IMR-90 (cell line): ENCODE measurements around the gene ALK. TPM values are rescaled to one million over a fixed set of nuclear protein-coding genes. Genes with fewer than 3 reads are reported as not detected.

Source experiments
- ATAC-seq: fragments of 200-7000 bp; cut with Tn5 transposase; 2 replicates; pipeline ENCODE4 v1.9.1; 2020; ENCODE audit warnings: low read depth, mild to moderate bottlenecking, moderate library complexity
- BruUV-seq: library from RNA; stranded (reverse); fragments of 400-500 nt; replicated peaks from 2 replicates; lab custom pipeline; 2021; lab: Mats Ljungman, UMichigan
- CTCF ChIA-PET: fragments of 300-600 bp; formaldehyde crosslinking; extraction: SDS; loops from one replicate; lab custom pipeline; 2021; ENCODE audit warnings: antibody characterized with exemption; lab: Yijun Ruan, JAX
- POLR2A ChIA-PET: fragments of 300-600 bp; sonication (Branson Sonifier 250); formaldehyde crosslinking; loops from one replicate; lab custom pipeline; 2022; ENCODE audit warnings: antibody characterized with exemption; ENCODE audit not compliant: unreplicated experiment; lab: Charles Lee
- DNase-seq: peaks from one replicate; pipeline ENCODE4 v3.0.0; 2013
- H2AFZ ChIP-seq: replicated peaks from 2 replicates; pipeline ENCODE3; 2013; ENCODE audit warnings: low read length, mild to moderate bottlenecking; ENCODE audit not compliant: poor library complexity
- H2AK5ac ChIP-seq: 2 replicates; pipeline ENCODE4 v1.6.1; 2013; ENCODE audit warnings: low read depth, low read length, inconsistent platforms
- H2AK9ac ChIP-seq: replicated peaks from 2 replicates; pipeline ENCODE3; 2013; ENCODE audit warnings: mild to moderate bottlenecking, low read depth, low read length, moderate library complexity; ENCODE audit not compliant: poor library complexity
- H2BK120ac ChIP-seq: 2 replicates; pipeline ENCODE4 v1.6.1; 2013; ENCODE audit warnings: low read depth, low read length, inconsistent platforms
- H2BK15ac ChIP-seq: 3 replicates; pipeline ENCODE4 v1.6.1; 2013; ENCODE audit warnings: low read depth, low read length, inconsistent platforms
- H2BK20ac ChIP-seq: 2 replicates; pipeline ENCODE4 v1.6.1; 2013; ENCODE audit warnings: low read depth, mild to moderate bottlenecking, inconsistent platforms, low read length, moderate library complexity
- H2BK5ac ChIP-seq: 2 replicates; pipeline ENCODE4 v1.6.1; 2013; ENCODE audit warnings: mild to moderate bottlenecking, low read depth, low read length, inconsistent platforms; ENCODE audit not compliant: poor library complexity, severe bottlenecking
- H3K14ac ChIP-seq: replicated peaks from 2 replicates; pipeline ENCODE4 v1.6.1; 2013; ENCODE audit warnings: low read depth, low read length, inconsistent platforms
- H3K18ac ChIP-seq: 2 replicates; pipeline ENCODE4 v1.6.1; 2013; ENCODE audit warnings: low read depth, low read length, control low read depth
- H3K23ac ChIP-seq: 2 replicates; pipeline ENCODE4 v1.6.1; 2013; ENCODE audit warnings: low read depth, low read length, inconsistent platforms
- H3K27ac ChIP-seq: 2 replicates; pipeline ENCODE4 v1.5.1; 2013; ENCODE audit warnings: mild to moderate bottlenecking, control low read depth, low read length; ENCODE audit not compliant: insufficient read depth
- H3K27me3 ChIP-seq: 2 replicates; pipeline ENCODE4 v1.6.1; 2013; ENCODE audit warnings: low read length; ENCODE audit not compliant: control insufficient read depth, insufficient read depth
- H3K36me3 ChIP-seq: 2 replicates; pipeline ENCODE4 v1.6.1; 2013; ENCODE audit warnings: low read length, mixed read lengths; ENCODE audit not compliant: control insufficient read depth, insufficient read depth
- H3K4ac ChIP-seq: 2 replicates; pipeline ENCODE4 v1.6.1; 2013; ENCODE audit warnings: low read depth, low read length, inconsistent platforms
- H3K4me1 ChIP-seq: 2 replicates; pipeline ENCODE4 v1.6.1; 2013; ENCODE audit warnings: low read length, mixed read lengths; ENCODE audit not compliant: control insufficient read depth, insufficient read depth
- H3K4me2 ChIP-seq: 2 replicates; pipeline ENCODE4 v1.6.1; 2013; ENCODE audit warnings: low read depth, mild to moderate bottlenecking, control low read depth, low read length, moderate library complexity
- H3K4me3 ChIP-seq: 2 replicates; pipeline ENCODE4 v1.5.1; 2013; ENCODE audit warnings: low read depth, mild to moderate bottlenecking, control low read depth, low read length, moderate library complexity; ENCODE audit not compliant: insufficient read depth
- H3K56ac ChIP-seq: 2 replicates; pipeline ENCODE4 v1.6.1; 2013; ENCODE audit warnings: low read length, inconsistent platforms; ENCODE audit not compliant: insufficient read depth; ENCODE audit errors: extremely low read depth
- H3K79me1 ChIP-seq, 2 experiments: 2 replicates each; pipeline ENCODE4 v1.6.1; 2013; ENCODE audit warnings: low read length in 2 of 2, inconsistent platforms in 1 of 2, low read depth in 1 of 2
- H3K9ac ChIP-seq: 2 replicates; pipeline ENCODE4 v1.6.1; 2013; ENCODE audit warnings: low read depth, low read length, control low read depth
- H3K9me1 ChIP-seq: 2 replicates; pipeline ENCODE4 v1.6.1; 2013; ENCODE audit warnings: low read length, inconsistent platforms; ENCODE audit not compliant: insufficient read depth
- H3K9me3 ChIP-seq: 2 replicates; pipeline ENCODE4 v1.6.1; 2013; ENCODE audit warnings: low read length; ENCODE audit not compliant: control insufficient read depth, insufficient read depth
- H4K20me1 ChIP-seq: 2 replicates; pipeline ENCODE4 v1.6.1; 2013; ENCODE audit warnings: low read length, inconsistent platforms; ENCODE audit not compliant: insufficient read depth
- H4K5ac ChIP-seq: 2 replicates; pipeline ENCODE4 v1.6.1; 2013; ENCODE audit warnings: mild to moderate bottlenecking, low read depth, low read length, control low read depth
- H4K8ac ChIP-seq, 2 experiments: 2 replicates each; pipeline ENCODE4 v1.6.1; 2013; ENCODE audit warnings: low read depth in 2 of 2, low read length in 2 of 2, control low read depth in 1 of 2, inconsistent platforms in 1 of 2
- H4K91ac ChIP-seq: 2 replicates; pipeline ENCODE4 v1.6.1; 2013; ENCODE audit warnings: low read depth, low read length, inconsistent platforms; ENCODE audit not compliant: insufficient read depth
- BHLHE40 ChIP-seq: fragments of 150-350 bp; IDR thresholded peaks from 2 replicates; pipeline ENCODE4 v1.6.1; 2016; ENCODE audit warnings: mild to moderate bottlenecking, low read depth, low read length
- CEBPB ChIP-seq: IDR thresholded peaks from 2 replicates; pipeline ENCODE4 v1.6.1; 2012; ENCODE audit warnings: low read depth, low read length, improper control_type of control experiment
- CHD1 ChIP-seq: IDR thresholded peaks from 2 replicates; pipeline ENCODE4 v1.6.1; 2012; ENCODE audit warnings: low read depth, low read length, improper control_type of control experiment
- CTCF ChIP-seq: conservative IDR thresholded peaks from 2 replicates; pipeline ENCODE4 v1.5.1; 2012; ENCODE audit warnings: mild to moderate bottlenecking, low read depth, low read length, improper control_type of control experiment
- FOS ChIP-seq: fragments of 150-350 bp; IDR thresholded peaks from 2 replicates; pipeline ENCODE4 v1.6.1; 2016; ENCODE audit warnings: low read depth, low read length
- MAFK ChIP-seq: IDR thresholded peaks from 2 replicates; pipeline ENCODE4 v1.6.1; 2012; ENCODE audit warnings: low read depth, low read length, improper control_type of control experiment
- MAZ ChIP-seq: IDR thresholded peaks from 2 replicates; pipeline ENCODE4 v1.6.1; 2012; ENCODE audit warnings: low read depth, mild to moderate bottlenecking, low read length, improper control_type of control experiment, moderate library complexity, borderline replicate concordance
- NFE2L2 ChIP-seq: fragments of 150-350 bp; IDR thresholded peaks from 2 replicates; pipeline ENCODE4 v1.6.1; 2016; ENCODE audit warnings: low read depth, mild to moderate bottlenecking, low read length
- POLR2A ChIP-seq: IDR thresholded peaks from 2 replicates; pipeline ENCODE4 v1.6.1; 2012; ENCODE audit warnings: mild to moderate bottlenecking, low read depth, low read length
- RAD21 ChIP-seq: IDR thresholded peaks from 2 replicates; pipeline ENCODE4 v1.6.1; 2012; ENCODE audit warnings: low read length, improper control_type of control experiment
- RCOR1 ChIP-seq: IDR thresholded peaks from 2 replicates; pipeline ENCODE4 v1.6.1; 2012; ENCODE audit warnings: mild to moderate bottlenecking, low read length, improper control_type of control experiment; ENCODE audit not compliant: insufficient replicate concordance
- RFX5 ChIP-seq: IDR thresholded peaks from 2 replicates; pipeline ENCODE4 v1.8.0; 2012; ENCODE audit warnings: low read depth, mild to moderate bottlenecking, low read length, moderate library complexity
- SMC3 ChIP-seq: fragments of 150-350 bp; IDR thresholded peaks from 2 replicates; pipeline ENCODE4 v1.6.1; 2016; ENCODE audit warnings: low read depth, mild to moderate bottlenecking, antibody characterized with exemption, low read length, moderate library complexity
- WGBS, 2 experiments: methylation state at CpG; one replicate each; pipeline versions ENCODE4 v1.1.5 to v1.1.7; 2013; ENCODE audit warnings: missing lambda C conversion rate in 2 of 2; ENCODE audit not compliant: insufficient read length in 1 of 2; ENCODE audit errors: extremely low coverage in 2 of 2; 5-methylcytosine and 5-hydroxymethylcytosine counted together
- dilution Hi-C: fragments of 300-500 bp; cut with HindIII; formaldehyde crosslinking; loops from one replicate; pipeline ENCODE4 v1.14.3; 2018; ENCODE audit warnings: low sequenced_read_pairs; ENCODE audit not compliant: unreplicated experiment
- in situ Hi-C: fragments of 300-500 bp; cut with MboI; formaldehyde crosslinking; loops from 3 replicates; pipeline ENCODE4 v1.14.3; 2019; ENCODE audit warnings: low sequenced_read_pairs, inconsistent platforms, mixed read lengths
- intact Hi-C: fragments of 100-400 bp; cut with micrococcal nuclease; formaldehyde crosslinking; loops from 2 replicates; pipeline ENCODE4 v1.10.0; 2022
- polyA plus RNA-seq, 3 experiments: library from polyadenylated mRNA; depleted of rRNA; stranded (reverse); fragments of >200 nt; gene quantifications; 2 replicates each; pipeline ENCODE4 v1.2.3, GENCODE V29; 2012; ENCODE audit warnings: low replicate concordance in 1 of 3
- total RNA-seq: library from RNA; depleted of rRNA; stranded (reverse); fragments of >200 nt; gene quantifications from 2 replicates; pipeline ENCODE4 v1.2.3, GENCODE V29; 2012
- TF ChIP-seq, protein P1 (sequence below): fragments of 150-350 bp; IDR thresholded peaks from 2 replicates; pipeline ENCODE4 v1.6.1; 2016; ENCODE audit warnings: low read depth, mild to moderate bottlenecking, low read length, moderate library complexity, borderline replicate concordance
- TF ChIP-seq, protein P2 (sequence below): fragments of 150-350 bp; IDR thresholded peaks from 2 replicates; pipeline ENCODE4 v1.6.1; 2017; ENCODE audit warnings: mild to moderate bottlenecking, antibody characterized with exemption, low read length, low read depth

ALK gene
- total and polyA plus RNA-seq, 2 of the 4 experiments (the other 2 are of a cell fraction): not detected

GRCh38 chr2:29392774-29393173 lies 528.6 kb downstream of the ALK start:
- intact Hi-C loops (no loop called here), in situ Hi-C loops (no loop called here), dilution Hi-C loops (no loop called here)
- no peak overlapping the region for H3K4me3 ChIP-seq
- no peak overlapping the region for H2AK9ac ChIP-seq
- no peaks in the 10 kb centered on the region for H4K20me1 ChIP-seq
- no peak for DNase-seq
- BruUV-seq: no TSS peak
- no peaks in the 10 kb centered on the region for H3K9me1 ChIP-seq
- H3K27me3 ChIP-seq: peaks cover 17% of the 10 kb centered on the region
- no peak overlapping the region for H4K8ac ChIP-seq
- H3K4me1 ChIP-seq: no peaks in the 10 kb centered on the region
- no peaks in the 10 kb centered on the region for H3K79me1 ChIP-seq
- WGBS, 2 experiments: no CpG with 5 or more reads among the region's 2 CpGs
- H4K5ac ChIP-seq: no peak overlapping the region
- H3K4me2 ChIP-seq: no peak overlapping the region
- no peak overlapping the region for H2AK5ac ChIP-seq
- H2AFZ ChIP-seq: no peak overlapping the region
- no peak overlapping the region for H3K4ac ChIP-seq
- H2BK15ac ChIP-seq: no peak overlapping the region
- H3K18ac ChIP-seq: no peak overlapping the region
- H3K9me3 ChIP-seq: no peaks in the 10 kb centered on the region
- ATAC-seq: no peak
- no peak overlapping the region for H2BK5ac ChIP-seq
- no peak for TF ChIP-seq MAFK
- TF ChIP-seq FOS: no peak
- no peak for TF ChIP-seq RFX5
- TF ChIP-seq, protein P1, sequence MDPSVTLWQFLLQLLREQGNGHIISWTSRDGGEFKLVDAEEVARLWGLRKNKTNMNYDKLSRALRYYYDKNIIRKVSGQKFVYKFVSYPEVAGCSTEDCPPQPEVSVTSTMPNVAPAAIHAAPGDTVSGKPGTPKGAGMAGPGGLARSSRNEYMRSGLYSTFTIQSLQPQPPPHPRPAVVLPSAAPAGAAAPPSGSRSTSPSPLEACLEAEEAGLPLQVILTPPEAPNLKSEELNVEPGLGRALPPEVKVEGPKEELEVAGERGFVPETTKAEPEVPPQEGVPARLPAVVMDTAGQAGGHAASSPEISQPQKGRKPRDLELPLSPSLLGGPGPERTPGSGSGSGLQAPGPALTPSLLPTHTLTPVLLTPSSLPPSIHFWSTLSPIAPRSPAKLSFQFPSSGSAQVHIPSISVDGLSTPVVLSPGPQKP: no peak
- no peak for TF ChIP-seq MAZ
- TF ChIP-seq, protein P2, sequence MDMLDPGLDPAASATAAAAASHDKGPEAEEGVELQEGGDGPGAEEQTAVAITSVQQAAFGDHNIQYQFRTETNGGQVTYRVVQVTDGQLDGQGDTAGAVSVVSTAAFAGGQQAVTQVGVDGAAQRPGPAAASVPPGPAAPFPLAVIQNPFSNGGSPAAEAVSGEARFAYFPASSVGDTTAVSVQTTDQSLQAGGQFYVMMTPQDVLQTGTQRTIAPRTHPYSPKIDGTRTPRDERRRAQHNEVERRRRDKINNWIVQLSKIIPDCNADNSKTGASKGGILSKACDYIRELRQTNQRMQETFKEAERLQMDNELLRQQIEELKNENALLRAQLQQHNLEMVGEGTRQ: no peak
- no peak for TF ChIP-seq RCOR1
- TF ChIP-seq RAD21: no peak
- no peak for TF ChIP-seq BHLHE40
- TF ChIP-seq CEBPB: no peak
- no peak for TF ChIP-seq SMC3
- no peak for TF ChIP-seq CTCF
- TF ChIP-seq CHD1: no peak
- TF ChIP-seq POLR2A: no peak
- TF ChIP-seq NFE2L2: no peak
- no peak overlapping the region for H3K27ac ChIP-seq
- H2BK20ac ChIP-seq: no peak overlapping the region
- ChIA-PET CTCF (no interaction called here), POLR2A (no interaction called here)
- H3K23ac ChIP-seq: no peak overlapping the region
- no peak overlapping the region for H3K56ac ChIP-seq
- no peak overlapping the region for H4K91ac ChIP-seq
- no peaks in the 10 kb centered on the region for H3K36me3 ChIP-seq
- no peak overlapping the region for H3K9ac ChIP-seq
- H2BK120ac ChIP-seq: no peak overlapping the region
- no peak overlapping the region for H3K14ac ChIP-seq
